ENCODE results near the gene QKI.

QKI gene

GRCh38 chr6:163406830-163407229, 7.7 kb upstream of the QKI start:
- DNase-seq (ENCODE audit: low spot score) = no peak
- no peak overlapping the region for H3K4me3 ChIP-seq (ENCODE audit: low read length in 2 of 2)
- H2BK120ac ChIP-seq (ENCODE audit: low read depth, low read length) = no peak overlapping the region
- no peak overlapping the region for H3K4ac ChIP-seq (ENCODE audit: low read length)
- H2BK12ac ChIP-seq (ENCODE audit: low read length) = no peak overlapping the region
- H2AFZ ChIP-seq (ENCODE audit: low read length) = no peak overlapping the region
- H3K4me2 ChIP-seq (ENCODE audit: insufficient read depth, low read length, poor library complexity, severe bottlenecking) = no peak overlapping the region
- peaks cover 0 to 10% of the 10 kb centered on the region in 2 donors for H3K36me3 ChIP-seq (replicated peaks in 1 of 2; ENCODE audit: control insufficient read depth in 2 of 2, insufficient read depth in 2 of 2, low read length in 2 of 2)
- H3K4me1 ChIP-seq (ENCODE audit: control insufficient read depth in 2 of 2, insufficient read depth in 1 of 2, low read depth in 1 of 2, low read length in 2 of 2) = peaks cover 12 to 38% of the 10 kb centered on the region in 2 donors
- no peak overlapping the region for H3K9ac ChIP-seq (ENCODE audit: low read depth, low read length, poor library complexity)
- H4K8ac ChIP-seq (ENCODE audit: low read depth, low read length) = no peak overlapping the region
- no peak overlapping the region for H3K27ac ChIP-seq (replicated peaks; ENCODE audit: low read length)
- no peaks in the 10 kb centered on the region for H3K79me1 ChIP-seq (ENCODE audit: low read depth, low read length)
- H3K27me3 ChIP-seq (ENCODE audit: control insufficient read depth in 3 of 3, insufficient read depth in 3 of 3, low read depth in 1 of 3, low read length in 3 of 3) = no peaks in the 10 kb centered on the region
- no peak overlapping the region for H2BK5ac ChIP-seq (ENCODE audit: low read length)
- no peak overlapping the region for H2BK15ac ChIP-seq (ENCODE audit: low read length)
- no peak overlapping the region for H3K18ac ChIP-seq (ENCODE audit: low read length)
- no peak overlapping the region for H3K23ac ChIP-seq (ENCODE audit: low read depth, low read length, poor library complexity)
- no CpG with 5 or more reads among the region's 2 CpGs for WGBS, 2 donors (ENCODE audit: extremely low coverage in 2 of 2, insufficient read length in 2 of 2, insufficient replicate concordance in 1 of 2)
- no peak overlapping the region for H2AK5ac ChIP-seq (ENCODE audit: low read depth, low read length)
- H3K14ac ChIP-seq (ENCODE audit: low read length) = no peak overlapping the region
- peaks cover 0 to 16% of the 10 kb centered on the region in 2 donors for H3K9me3 ChIP-seq (replicated peaks in 1 of 2; ENCODE audit: control insufficient read depth in 2 of 2, insufficient read depth in 1 of 2, low read depth in 1 of 2, low read length in 2 of 2)
- H4K91ac ChIP-seq (ENCODE audit: low read depth, low read length, poor library complexity) = no peak overlapping the region

DNA sequence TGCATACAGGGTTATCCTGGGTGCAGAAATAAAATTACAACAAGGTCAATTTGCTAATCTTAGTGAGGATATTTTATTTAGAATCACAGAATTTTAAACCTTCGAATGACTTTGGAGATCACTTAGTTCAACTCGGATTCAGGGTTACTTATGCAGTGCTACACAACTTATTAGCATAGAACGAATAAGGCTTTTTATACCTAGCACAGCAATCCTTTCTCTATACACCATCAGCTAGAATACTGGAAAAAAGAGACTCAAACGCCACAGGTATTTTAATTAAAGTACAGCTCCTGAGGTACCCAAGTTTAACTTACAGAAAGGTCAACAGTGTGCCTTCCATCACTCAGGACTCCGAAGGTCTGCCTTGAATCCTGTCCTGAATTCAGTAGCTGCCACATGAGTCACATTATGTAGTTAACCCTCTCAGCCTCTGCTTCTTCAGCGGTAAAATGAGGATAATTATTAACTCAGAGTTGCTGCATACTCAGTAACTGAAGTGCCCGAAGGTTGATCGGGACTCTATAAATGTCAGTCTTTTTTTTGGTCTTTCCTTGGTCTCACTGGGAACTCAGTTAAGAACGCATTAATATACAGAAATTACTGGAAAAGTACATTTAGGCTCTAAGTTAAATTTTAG, 6.0 kb upstream of the QKI start:
- no peak overlapping the region for H2AFZ ChIP-seq (ENCODE audit: low read length)
- H3K23ac ChIP-seq (ENCODE audit: low read depth, low read length, poor library complexity) = no peak overlapping the region
- peaks cover 12 to 28% of the 10 kb centered on the region in 2 donors for H3K4me1 ChIP-seq (ENCODE audit: control insufficient read depth in 2 of 2, insufficient read depth in 1 of 2, low read depth in 1 of 2, low read length in 2 of 2)
- H3K4me3 ChIP-seq (ENCODE audit: low read length in 2 of 2) = no peak overlapping the region
- H2AK5ac ChIP-seq (ENCODE audit: low read depth, low read length) = no peak overlapping the region
- no peak overlapping the region for H2BK12ac ChIP-seq (ENCODE audit: low read length)
- H2BK120ac ChIP-seq (ENCODE audit: low read depth, low read length) = no peak overlapping the region
- H2BK5ac ChIP-seq (ENCODE audit: low read length) = no peak overlapping the region
- H3K4ac ChIP-seq (ENCODE audit: low read length) = no peak overlapping the region
- H3K18ac ChIP-seq (ENCODE audit: low read length) = no peak overlapping the region
- H3K27me3 ChIP-seq (ENCODE audit: control insufficient read depth in 3 of 3, insufficient read depth in 3 of 3, low read depth in 1 of 3, low read length in 3 of 3) = no peaks in the 10 kb centered on the region
- peaks cover 2% of the 10 kb centered on the region for H3K79me1 ChIP-seq (ENCODE audit: low read depth, low read length)
- no peak overlapping the region for H3K4me2 ChIP-seq (ENCODE audit: insufficient read depth, low read length, poor library complexity, severe bottlenecking)
- H3K9me3 ChIP-seq (replicated peaks in 1 of 2; ENCODE audit: control insufficient read depth in 2 of 2, insufficient read depth in 1 of 2, low read depth in 1 of 2, low read length in 2 of 2) = peaks cover 0 to 16% of the 10 kb centered on the region in 2 donors
- no CpG with 5 or more reads among the region's 9 CpGs for WGBS, 2 donors (ENCODE audit: extremely low coverage in 2 of 2, insufficient read length in 2 of 2, insufficient replicate concordance in 1 of 2)
- no peak overlapping the region for H3K9ac ChIP-seq (ENCODE audit: low read depth, low read length, poor library complexity)
- no peak overlapping the region for H3K14ac ChIP-seq (ENCODE audit: low read length)
- no peak overlapping the region for H4K8ac ChIP-seq (ENCODE audit: low read depth, low read length)
- H2BK15ac ChIP-seq (ENCODE audit: low read length) = no peak overlapping the region
- DNase-seq (ENCODE audit: low spot score) = no peak
- no peak overlapping the region for H3K27ac ChIP-seq (replicated peaks; ENCODE audit: low read length)
- H3K36me3 ChIP-seq (replicated peaks in 1 of 2; ENCODE audit: control insufficient read depth in 2 of 2, insufficient read depth in 2 of 2, low read length in 2 of 2) = peaks cover 0 to 12% of the 10 kb centered on the region in 2 donors
- H4K91ac ChIP-seq (ENCODE audit: low read depth, low read length, poor library complexity) = no peak overlapping the region

- Histone ChIP-seq H2BK15ac (ENCODE audit: low read length) (no peak overlapping the region), H3K4me2 (ENCODE audit: insufficient read depth, low read length, poor library complexity, severe bottlenecking) (no peak overlapping the region), H3K18ac (ENCODE audit: low read length) (no peak overlapping the region), H4K91ac (ENCODE audit: low read depth, low read length, poor library complexity) (no peak overlapping the region), H3K9ac (ENCODE audit: low read depth, low read length, poor library complexity) (no peak overlapping the region), H3K4ac (ENCODE audit: low read length) (no peak overlapping the region), H3K4me1 (ENCODE audit: control insufficient read depth in 2 of 2, insufficient read depth in 1 of 2, low read depth in 1 of 2, low read length in 2 of 2) (peaks cover 9 to 18% of the 10 kb centered on the region in 2 donors), H3K27ac (replicated peaks; ENCODE audit: low read length) (no peak overlapping the region), H2BK12ac (ENCODE audit: low read length) (no peak overlapping the region), H3K27me3 (ENCODE audit: control insufficient read depth in 3 of 3, insufficient read depth in 3 of 3, low read depth in 1 of 3, low read length in 3 of 3) (no peaks in the 10 kb centered on the region), H3K36me3 (replicated peaks in 1 of 2; ENCODE audit: control insufficient read depth in 2 of 2, insufficient read depth in 2 of 2, low read length in 2 of 2) (peaks cover 0 to 12% of the 10 kb centered on the region in 2 donors), H3K4me3 (ENCODE audit: low read length in 2 of 2) (no peak overlapping the region), H3K14ac (ENCODE audit: low read length) (no peak overlapping the region), H4K8ac (ENCODE audit: low read depth, low read length) (no peak overlapping the region), H2BK5ac (ENCODE audit: low read length) (no peak overlapping the region), H3K9me3 (replicated peaks in 1 of 2; ENCODE audit: control insufficient read depth in 2 of 2, insufficient read depth in 1 of 2, low read depth in 1 of 2, low read length in 2 of 2) (peaks cover 0 to 16% of the 10 kb centered on the region in 2 donors), H3K23ac (ENCODE audit: low read depth, low read length, poor library complexity) (no peak overlapping the region), H2AFZ (ENCODE audit: low read length) (no peak overlapping the region), H2AK5ac (ENCODE audit: low read depth, low read length) (no peak overlapping the region), H2BK120ac (ENCODE audit: low read depth, low read length) (no peak overlapping the region), H3K79me1 (ENCODE audit: low read depth, low read length) (peaks cover 4% of the 10 kb centered on the region)
- no CpG with 5 or more reads among the region's 12 CpGs for WGBS, 2 donors (ENCODE audit: extremely low coverage in 2 of 2, insufficient read length in 2 of 2, insufficient replicate concordance in 1 of 2)
- no peak for DNase-seq (ENCODE audit: low spot score)
Observed at GRCh38 chr6:163409712-163410111, 4.8 kb upstream of the QKI start.

- H3K4ac ChIP-seq (ENCODE audit: low read length) = no peak overlapping the region
- no peaks in the 10 kb centered on the region for H3K27me3 ChIP-seq (ENCODE audit: control insufficient read depth in 3 of 3, insufficient read depth in 3 of 3, low read depth in 1 of 3, low read length in 3 of 3)
- H4K8ac ChIP-seq (ENCODE audit: low read depth, low read length) = no peak overlapping the region
- H2BK5ac ChIP-seq (ENCODE audit: low read length) = no peak overlapping the region
- peak overlapping the region in 1 of 2 donors; percentile 97 for H3K4me3 ChIP-seq (ENCODE audit: low read length in 2 of 2)
- no peak overlapping the region for H3K23ac ChIP-seq (ENCODE audit: low read depth, low read length, poor library complexity)
- H3K79me1 ChIP-seq (ENCODE audit: low read depth, low read length) = peaks cover 4% of the 10 kb centered on the region
- H3K4me2 ChIP-seq (ENCODE audit: insufficient read depth, low read length, poor library complexity, severe bottlenecking) = peak overlapping the region; percentile 60
- H4K91ac ChIP-seq (ENCODE audit: low read depth, low read length, poor library complexity) = no peak overlapping the region
- no peak overlapping the region for H2AFZ ChIP-seq (ENCODE audit: low read length)
- no peak overlapping the region for H2AK5ac ChIP-seq (ENCODE audit: low read depth, low read length)
- peaks cover 0 to 25% of the 10 kb centered on the region in 2 donors for H3K36me3 ChIP-seq (replicated peaks in 1 of 2; ENCODE audit: control insufficient read depth in 2 of 2, insufficient read depth in 2 of 2, low read length in 2 of 2)
- no peak overlapping the region for H3K9ac ChIP-seq (ENCODE audit: low read depth, low read length, poor library complexity)
- H3K18ac ChIP-seq (ENCODE audit: low read length) = no peak overlapping the region
- no CpG with 5 or more reads among the region's 1 CpG for WGBS, 2 donors (ENCODE audit: extremely low coverage in 2 of 2, insufficient read length in 2 of 2, insufficient replicate concordance in 1 of 2)
- H2BK120ac ChIP-seq (ENCODE audit: low read depth, low read length) = no peak overlapping the region
- H3K9me3 ChIP-seq (replicated peaks in 1 of 2; ENCODE audit: control insufficient read depth in 2 of 2, insufficient read depth in 1 of 2, low read depth in 1 of 2, low read length in 2 of 2) = peaks cover 0 to 16% of the 10 kb centered on the region in 2 donors
- peaks cover 0 to 3% of the 10 kb centered on the region in 2 donors for H3K4me1 ChIP-seq (ENCODE audit: control insufficient read depth in 2 of 2, insufficient read depth in 1 of 2, low read depth in 1 of 2, low read length in 2 of 2)
- no peak for DNase-seq (ENCODE audit: low spot score)
- no peak overlapping the region for H3K27ac ChIP-seq (replicated peaks; ENCODE audit: low read length)
- H2BK12ac ChIP-seq (ENCODE audit: low read length) = no peak overlapping the region
- no peak overlapping the region for H3K14ac ChIP-seq (ENCODE audit: low read length)
- H2BK15ac ChIP-seq (ENCODE audit: low read length) = no peak overlapping the region
Observed at GRCh38 chr6:163412341-163412740, 2.2 kb upstream of the QKI start.

Data from neuronal stem cell (in vitro differentiated cells).